H1 (cell line): ENCODE results near the gene PARP4. TPM values are rescaled to one million over a fixed set of nuclear protein-coding genes. Genes with fewer than 3 reads are reported as not detected.

ENCODE experiments used
- CTCF ChIA-PET: fragments of 300-600 bp; sonication (Branson Sonifier 250); formaldehyde crosslinking; loops from one replicate; lab custom pipeline; 2021; ENCODE audit not compliant: partially characterized antibody; lab: Charles Lee
- POLR2A ChIA-PET: fragments of 300-600 bp; sonication (Branson Sonifier 250); formaldehyde crosslinking; loops from one replicate; lab custom pipeline; 2021; ENCODE audit warnings: inconsistent platforms; ENCODE audit not compliant: partially characterized antibody; lab: Charles Lee
- DNase-seq, 2 experiments: peaks; one replicate each; pipeline versions ENCODE4 v3.0.0 to v3.0.0-alpha.2; 2010 to 2022; ENCODE audit warnings: low spot score in 2 of 2, low read depth in 1 of 2, mixed read lengths in 1 of 2
- FAIRE-seq: peaks from 2 replicates; lab custom pipeline; 2011; peaks lifted over from hg19 to GRCh38; lab: Jason Lieb, UNC
- H2AFZ ChIP-seq: 2 replicates; pipeline ENCODE4 v1.8.1; 2012; ENCODE audit warnings: low read length, inconsistent platforms
- H2AK5ac ChIP-seq: 2 replicates; pipeline ENCODE4 v1.6.1; 2013; ENCODE audit warnings: low read depth, low read length
- H2BK120ac ChIP-seq: replicated peaks from 2 replicates; pipeline ENCODE3; 2013; ENCODE audit warnings: low read depth, low read length, inconsistent platforms
- H2BK12ac ChIP-seq: 2 replicates; pipeline ENCODE4 v1.6.1; 2013; ENCODE audit warnings: low read depth, low read length
- H2BK15ac ChIP-seq: 2 replicates; pipeline ENCODE4 v1.6.1; 2013; ENCODE audit warnings: low read length
- H2BK20ac ChIP-seq: 2 replicates; pipeline ENCODE4 v1.6.1; 2013; ENCODE audit warnings: low read length
- H2BK5ac ChIP-seq: 2 replicates; pipeline ENCODE4 v1.6.1; 2013; ENCODE audit warnings: low read depth, low read length
- H3K14ac ChIP-seq: 2 replicates; pipeline ENCODE4 v1.6.1; 2013; ENCODE audit warnings: inconsistent platforms; ENCODE audit not compliant: insufficient read length
- H3K18ac ChIP-seq: 2 replicates; pipeline ENCODE4 v1.6.1; 2013; ENCODE audit warnings: low read length; ENCODE audit errors: extremely low read depth
- H3K23ac ChIP-seq: 2 replicates; pipeline ENCODE4 v1.6.1; 2013; ENCODE audit warnings: inconsistent platforms; ENCODE audit not compliant: insufficient read length
- H3K23me2 ChIP-seq: 2 replicates; pipeline ENCODE4 v1.6.1; 2013; ENCODE audit warnings: low read depth, low read length
- H3K27ac ChIP-seq: 2 replicates; pipeline ENCODE4 v1.6.1; 2011; ENCODE audit warnings: low read depth, low read length, inconsistent platforms
- H3K27me3 ChIP-seq, 4 experiments: replicated peaks in 1 of 4; 1 replicate in 1 of 4; 2 replicates in 3 of 4; pipeline versions ENCODE4 v1.6.1 to v1.8.1; 2011 to 2013; ENCODE audit warnings: low read length in 3 of 4, mild to moderate bottlenecking in 3 of 4, inconsistent platforms in 2 of 4, mixed read lengths in 2 of 4, moderate library complexity in 1 of 4; ENCODE audit not compliant: control insufficient read depth in 3 of 4, insufficient read depth in 3 of 4; ENCODE audit errors: extremely low read depth in 1 of 4
- H3K36me3 ChIP-seq, 4 experiments: 2 replicates each; pipeline versions ENCODE4 v1.6.1 to v1.8.1; 2011 to 2013; ENCODE audit warnings: mild to moderate bottlenecking in 4 of 4, low read length in 3 of 4, moderate library complexity in 2 of 4, control low read depth in 1 of 4, inconsistent platforms in 1 of 4; ENCODE audit not compliant: insufficient read depth in 4 of 4, control insufficient read depth in 2 of 4
- H3K4ac ChIP-seq: replicated peaks from 2 replicates; pipeline ENCODE3; 2013; ENCODE audit warnings: low read length, low read depth, mixed read lengths, inconsistent platforms; ENCODE audit not compliant: insufficient read length
- H3K4me1 ChIP-seq, 4 experiments: replicated peaks in 1 of 4; 1 replicate in 1 of 4; 2 replicates in 3 of 4; pipeline versions ENCODE4 v1.6.1 to v1.8.1; 2011 to 2013; ENCODE audit warnings: low read length in 3 of 4, inconsistent platforms in 2 of 4, mixed read lengths in 1 of 4; ENCODE audit not compliant: insufficient read depth in 4 of 4, control insufficient read depth in 3 of 4
- H3K4me2 ChIP-seq, 2 experiments: 2 replicates each; pipeline versions ENCODE4 v1.6.1 to v1.8.1; 2011 to 2013; ENCODE audit warnings: low read depth in 2 of 2, low read length in 2 of 2, control low read depth in 1 of 2, inconsistent platforms in 1 of 2, mild to moderate bottlenecking in 1 of 2; ENCODE audit not compliant: insufficient read depth in 1 of 2
- H3K4me3 ChIP-seq, 4 experiments: fragments of 200-600, 300-600 bp in 1 of 4; sonication (generic), shearing (Covaris generic), sonication (Bioruptor Twin) in 1 of 4; 2 replicates each; pipeline versions ENCODE4 v1.5.1 to v1.8.1; 2011 to 2016; ENCODE audit warnings: low read length in 4 of 4, low read depth in 3 of 4, control low read depth in 2 of 4, inconsistent platforms in 2 of 4, mild to moderate bottlenecking in 2 of 4, mixed read lengths in 1 of 4, moderate library complexity in 1 of 4; ENCODE audit not compliant: insufficient read depth in 2 of 4; ENCODE audit errors: extremely low read depth in 1 of 4
- H3K56ac ChIP-seq: replicated peaks from 2 replicates; pipeline ENCODE3; 2013; ENCODE audit warnings: low read depth, mild to moderate bottlenecking, mixed read lengths, low read length, inconsistent platforms; ENCODE audit not compliant: insufficient read length
- H3K79me1 ChIP-seq: 2 replicates; pipeline ENCODE4 v1.6.1; 2013; ENCODE audit warnings: low read depth, low read length, control low read depth
- H3K79me2 ChIP-seq, 2 experiments: 2 replicates each; pipeline versions ENCODE4 v1.6.1 to v1.8.1; 2012 to 2013; ENCODE audit warnings: low read length in 2 of 2, mild to moderate bottlenecking in 2 of 2, inconsistent platforms in 1 of 2; ENCODE audit not compliant: insufficient read depth in 2 of 2, control insufficient read depth in 1 of 2
- H3K9ac ChIP-seq, 4 experiments: replicated peaks in 1 of 4; 1 replicate in 1 of 4; 2 replicates in 3 of 4; pipeline versions ENCODE4 v1.6.1 to v1.8.1; 2011 to 2013; ENCODE audit warnings: low read depth in 3 of 4, low read length in 3 of 4, control low read depth in 2 of 4, mild to moderate bottlenecking in 2 of 4, moderate library complexity in 2 of 4, inconsistent platforms in 1 of 4; ENCODE audit errors: extremely low read depth in 1 of 4
- H3K9me3 ChIP-seq, 2 experiments: 2 replicates each; pipeline versions ENCODE4 v1.6.1 to v1.8.1; 2012 to 2013; ENCODE audit warnings: mild to moderate bottlenecking in 2 of 2, moderate library complexity in 2 of 2, control low read depth in 1 of 2, inconsistent platforms in 1 of 2, low read depth in 1 of 2, low read length in 1 of 2, mixed read lengths in 1 of 2; ENCODE audit not compliant: insufficient read depth in 2 of 2
- H4K20me1 ChIP-seq, 2 experiments: replicated peaks in 1 of 2; 2 replicates each; pipeline versions ENCODE3 to v1.8.1; 2011 to 2013; ENCODE audit warnings: inconsistent platforms in 2 of 2, low read length in 2 of 2, mild to moderate bottlenecking in 1 of 2; ENCODE audit not compliant: insufficient read depth in 2 of 2, control insufficient read depth in 1 of 2
- H4K5ac ChIP-seq: 2 replicates; pipeline ENCODE4 v1.6.1; 2013; ENCODE audit warnings: low read length, low read depth, mixed read lengths, inconsistent platforms; ENCODE audit not compliant: insufficient read length
- H4K8ac ChIP-seq: 2 replicates; pipeline ENCODE4 v1.8.0; 2013; ENCODE audit warnings: mild to moderate bottlenecking, moderate library complexity, low read length, inconsistent platforms; ENCODE audit not compliant: insufficient read depth; ENCODE audit errors: extremely low read depth
- H4K91ac ChIP-seq: replicated peaks from 2 replicates; pipeline ENCODE3; 2013; ENCODE audit warnings: low read length, mixed read lengths, inconsistent platforms; ENCODE audit not compliant: insufficient read length
- CHD1 ChIP-seq: IDR thresholded peaks from 2 replicates; pipeline ENCODE4 v1.6.1; 2012; ENCODE audit warnings: low read depth, low read length, improper control_type of control experiment
- CHD2 ChIP-seq: IDR thresholded peaks from 2 replicates; pipeline ENCODE4 v1.6.1; 2012; ENCODE audit warnings: low read length, improper control_type of control experiment
- JUN ChIP-seq: IDR thresholded peaks from 2 replicates; pipeline ENCODE4 v1.6.1; 2011; ENCODE audit warnings: low read depth, mild to moderate bottlenecking, improper control_type of control experiment, low read length
- JUND ChIP-seq: IDR thresholded peaks from 2 replicates; pipeline ENCODE4 v1.6.1; 2011; ENCODE audit warnings: mild to moderate bottlenecking, improper control_type of control experiment, low read length
- KDM1A ChIP-seq: fragments of 200-600, 300-600 bp; sonication (generic); IDR thresholded peaks from 2 replicates; pipeline ENCODE4 v1.7.1; 2016; ENCODE audit warnings: mild to moderate bottlenecking, low read length, borderline replicate concordance
- MAFK ChIP-seq: IDR thresholded peaks from 2 replicates; pipeline ENCODE4 v1.6.1; 2012; ENCODE audit warnings: low read depth, mild to moderate bottlenecking, improper control_type of control experiment, low read length
- RAD21 ChIP-seq, 2 experiments: IDR thresholded peaks in 1 of 2; conservative IDR thresholded peaks in 1 of 2; 2 replicates each; pipeline ENCODE4 v1.6.1; 2011; ENCODE audit warnings: low read depth in 2 of 2, low read length in 2 of 2, improper control_type of control experiment in 1 of 2, inconsistent platforms in 1 of 2, mild to moderate bottlenecking in 1 of 2, moderate library complexity in 1 of 2
- SIX5 ChIP-seq: IDR thresholded peaks from 2 replicates; pipeline ENCODE4 v1.6.1; 2011; ENCODE audit warnings: mild to moderate bottlenecking, low read depth, low read length
- SP4 ChIP-seq: IDR thresholded peaks from 2 replicates; pipeline ENCODE4 v1.6.1; 2012; ENCODE audit warnings: low read length, inconsistent platforms
- SUZ12 ChIP-seq: fragments of 200-600 bp; sonication (generic); IDR thresholded peaks from 2 replicates; pipeline ENCODE4 v1.6.1; 2012; ENCODE audit warnings: mild to moderate bottlenecking, inconsistent platforms, low read length, moderate library complexity, mixed read lengths
- TAF1 ChIP-seq: IDR thresholded peaks from 2 replicates; pipeline ENCODE4 v1.6.1; 2011; ENCODE audit warnings: mild to moderate bottlenecking, low read depth, low read length
- TAF7 ChIP-seq: optimal IDR thresholded peaks from 2 replicates; pipeline ENCODE3; 2011; ENCODE audit warnings: low read depth, mild to moderate bottlenecking, inconsistent platforms, low read length, moderate library complexity, borderline replicate concordance
- TBP ChIP-seq: IDR thresholded peaks from 2 replicates; pipeline ENCODE4 v1.6.1; 2011; ENCODE audit warnings: low read depth, low read length, improper control_type of control experiment
- TEAD4 ChIP-seq: IDR thresholded peaks from 2 replicates; pipeline ENCODE4 v1.6.1; 2012; ENCODE audit warnings: low read depth, low read length, inconsistent platforms, mixed read lengths
- ZNF274 ChIP-seq: IDR thresholded peaks from 2 replicates; pipeline ENCODE4 v1.7.0; 2012; ENCODE audit warnings: low read length, borderline replicate concordance; ENCODE audit errors: extremely low read depth
- WGBS, 2 experiments: shearing (Covaris generic) in 1 of 2; methylation state at CpG; one replicate each; pipeline versions ENCODE4 v1.1.6 to v1.1.7; 2013 to 2015; ENCODE audit warnings: low lambda C conversion rate in 2 of 2, mixed read lengths in 2 of 2, inconsistent platforms in 1 of 2, low coverage in 1 of 2, missing lambda C conversion rate in 1 of 2; ENCODE audit not compliant: insufficient replicate concordance in 2 of 2, insufficient coverage in 1 of 2, insufficient read length in 1 of 2; ENCODE audit errors: extremely low coverage in 1 of 2, missing lambda C conversion rate in 1 of 2; 5-methylcytosine and 5-hydroxymethylcytosine counted together
- polyA plus RNA-seq, 7 experiments: library from polyadenylated mRNA; depleted of rRNA in 3 of 7; stranded (reverse) in 5 of 7; unstranded in 2 of 7; fragments of >200 nt in 5 of 7; fragments of 200-250 nt in 2 of 7; gene quantifications; 1 replicate in 5 of 7; 2 replicates in 1 of 7; 4 replicates in 1 of 7; pipeline versions ENCODE4 v1.2.1 to v1.2.3, GENCODE V29; 2011 to 2013; ENCODE audit warnings: missing spikeins in 2 of 7, mixed read lengths in 2 of 7
- total RNA-seq: library from RNA; stranded (reverse); fragmentation: NEBNext Ultra II Directional; extraction: Animal tissue kit (Norgen Biotek cat#: 25700); gene quantifications from 2 replicates; pipeline ENCODE4 v1.2.1, GENCODE V29; 2021

Gene PARP4
- total and polyA plus RNA-seq, 2 of the 8 experiments (the other 6 are each of a cell fraction or from before 2014, with no cell fraction given): 22.2 to 40.3 TPM

GRCh38 chr13:24505256-24505655 is 7.3 kb downstream of the PARP4 start:
- H2BK12ac ChIP-seq: no peak overlapping the region
- DNase-seq: no peak
- no peak overlapping the region for H4K5ac ChIP-seq
- H3K18ac ChIP-seq: no peak overlapping the region
- H2AFZ ChIP-seq: no peak overlapping the region
- H3K4me3 ChIP-seq: no peak overlapping the region
- H2BK5ac ChIP-seq: no peak overlapping the region
- no peak overlapping the region for H3K56ac ChIP-seq
- ChIA-PET POLR2A (interaction anchor here (0.6 kb wide), 1 partner anchor 56 kb away, joined by 3 read pairs; no protein-coding TSS in a partner anchor), CTCF (interaction anchor here (0.7 kb wide), 1 partner anchor 21 kb away, joined by 3 read pairs; no protein-coding TSS in a partner anchor)
- H3K23ac ChIP-seq: no peak overlapping the region
- no peak overlapping the region for H2BK15ac ChIP-seq
- peaks cover 4% of the 10 kb centered on the region; the same call in 1 of the 2 replicates for H3K79me1 ChIP-seq
- H3K4me2 ChIP-seq: no peak overlapping the region
- peaks cover 0 to 16% of the 10 kb centered on the region in 2 experiments; a peak in 2 of 4 replicates for H3K79me2 ChIP-seq
- no peak overlapping the region for H4K8ac ChIP-seq
- no peak overlapping the region for H3K14ac ChIP-seq
- H3K9ac ChIP-seq: no peak overlapping the region
- no peak overlapping the region for H3K27ac ChIP-seq
- H4K91ac ChIP-seq: no peak overlapping the region
- H3K9me3 ChIP-seq: no peaks in the 10 kb centered on the region; a peak in 1 of 4 replicates
- no peaks in the 10 kb centered on the region; a peak in 2 of 7 replicates for H3K4me1 ChIP-seq
- H3K27me3 ChIP-seq: no peaks in the 10 kb centered on the region
- H2BK20ac ChIP-seq: no peak overlapping the region
- H2AK5ac ChIP-seq: no peak overlapping the region
- no peak overlapping the region for H3K4ac ChIP-seq
- WGBS, 2 experiments: 95% methylated on average over 8 of the region's 8 CpGs; no CpG with 5 or more reads in 1 of the 2 experiments
- FAIRE-seq: no peak
- H4K20me1 ChIP-seq: no peaks in the 10 kb centered on the region
- H3K36me3 ChIP-seq: peaks cover 0 to 6% (median under 1%) of the 10 kb centered on the region in 4 experiments; a peak in 1 of 8 replicates
- no peaks in the 10 kb centered on the region for H3K23me2 ChIP-seq
- H2BK120ac ChIP-seq: no peak overlapping the region
- no peak for TF ChIP-seq SIX5
- TF ChIP-seq MAFK: no peak
- TF ChIP-seq TBP: no peak
- no peak for TF ChIP-seq TAF7
- TF ChIP-seq JUN: no peak
- TF ChIP-seq ZNF274: no peak
- TF ChIP-seq CHD1: no peak
- TF ChIP-seq SUZ12: no peak
- TF ChIP-seq SP4: no peak
- no peak for TF ChIP-seq KDM1A
- TF ChIP-seq TEAD4: no peak
- TF ChIP-seq CHD2: no peak
- no peak for TF ChIP-seq TAF1
- no peak for TF ChIP-seq RAD21 (IDR thresholded peaks at IDR 0.05 in 1 of 2, conservative IDR thresholded peaks at IDR 0.05 in 1 of 2; ENCODE audit: low read depth in 2 of 2, low read length in 2 of 2)
- no peak for TF ChIP-seq JUND
